Mesangial cell (primary cell): ENCODE data around the gene BMPR2. TPM values are rescaled to one million over a fixed set of nuclear protein-coding genes. Genes with fewer than 3 reads are reported as not detected.

ENCODE experiments used
- total RNA-seq: library from RNA; depleted of rRNA; stranded (reverse); fragments of >200 nt; gene quantifications from 2 replicates; pipeline ENCODE4 v1.2.3, GENCODE V29; 2015

The BMPR2 gene
- total RNA-seq, result 30.1 and 53.0 TPM in 2 replicates

GRCh38 chr2:202375609-202376408 lies at the start of gene BMPR2:
TSS of gene BMPR2 (plus strand) at chr2:202376327. CDS start at chr2:202377475, 1,148 bp downstream.

Other genes with a start within 250 kb of the BMPR2 start
- 40.7 and 58.5 TPM in 2 replicates for gene SUMO1, start 137.7 kb upstream of the BMPR2 start, total RNA-seq
- gene NOP58, start 110.6 kb upstream of the BMPR2 start, total RNA-seq, result 26.9 and 33.6 TPM in 2 replicates